ENCODE data around the gene CD247.

The CD247 gene

DNA sequence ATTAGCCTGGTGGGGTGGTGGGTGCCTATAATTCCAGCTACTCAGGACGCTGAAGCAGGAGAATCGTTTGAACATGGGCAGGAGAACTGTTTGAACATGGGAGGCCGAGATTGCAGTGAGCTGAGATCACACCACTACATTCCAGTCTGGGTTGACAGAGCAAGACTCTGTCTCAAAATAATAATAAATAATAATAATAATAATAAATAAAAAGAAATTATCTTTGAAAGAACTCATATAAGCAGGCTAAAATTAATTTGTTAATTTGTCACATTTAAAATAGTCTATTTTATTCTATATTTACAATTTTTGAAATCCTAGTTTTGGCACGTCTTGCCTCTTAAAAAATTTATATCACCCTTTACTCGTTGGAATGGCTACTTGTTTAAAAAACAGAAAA is 27.6 kb downstream of the CD247 start:
- FAIRE-seq = no peak

DNA sequence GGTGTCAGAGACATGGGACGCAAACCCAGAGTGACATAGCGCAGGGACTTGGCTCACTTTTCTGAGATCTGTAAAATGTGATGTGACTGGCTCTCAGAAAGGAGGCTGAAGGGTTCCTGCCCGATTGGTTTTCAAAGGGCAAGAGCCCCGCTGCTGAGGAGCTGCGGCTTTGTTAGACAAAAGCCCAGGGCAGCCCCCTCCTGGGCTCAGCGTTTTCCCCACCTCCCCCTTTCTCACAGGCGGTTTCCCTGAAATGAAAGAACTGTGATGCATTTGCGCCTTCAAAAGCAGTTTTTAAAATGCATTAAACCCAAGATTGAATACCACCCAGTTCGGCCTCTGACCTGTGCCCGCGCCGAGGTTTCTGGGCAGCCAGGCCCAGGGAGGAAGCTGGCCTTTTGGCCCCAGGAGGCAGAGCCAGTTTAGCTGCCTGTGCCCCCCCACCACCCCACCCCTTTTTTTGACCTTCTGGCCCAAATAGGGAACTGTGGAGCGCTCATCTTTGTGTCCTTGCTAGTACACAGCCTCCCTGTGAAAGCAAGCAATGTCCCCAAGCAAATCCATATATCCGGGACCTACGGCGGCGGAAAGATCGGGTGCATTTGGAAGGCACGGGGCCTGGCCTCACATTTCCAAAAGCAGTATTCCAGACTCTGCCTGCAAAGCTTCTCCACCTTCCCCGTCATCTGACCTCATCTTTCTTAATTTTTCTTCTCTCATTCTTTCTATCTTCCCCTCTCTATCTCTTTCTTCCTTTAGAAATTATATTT is 28.6 kb downstream of the CD247 start:
- DNase-seq (ENCODE audit: insufficient read length, low spot score) = no peak
- no peak for FAIRE-seq

More for the DNA sequence above, 27.6 kb downstream of the CD247 start:
- DNase-seq (ENCODE audit: insufficient read length, low spot score) = no peak

DNA sequence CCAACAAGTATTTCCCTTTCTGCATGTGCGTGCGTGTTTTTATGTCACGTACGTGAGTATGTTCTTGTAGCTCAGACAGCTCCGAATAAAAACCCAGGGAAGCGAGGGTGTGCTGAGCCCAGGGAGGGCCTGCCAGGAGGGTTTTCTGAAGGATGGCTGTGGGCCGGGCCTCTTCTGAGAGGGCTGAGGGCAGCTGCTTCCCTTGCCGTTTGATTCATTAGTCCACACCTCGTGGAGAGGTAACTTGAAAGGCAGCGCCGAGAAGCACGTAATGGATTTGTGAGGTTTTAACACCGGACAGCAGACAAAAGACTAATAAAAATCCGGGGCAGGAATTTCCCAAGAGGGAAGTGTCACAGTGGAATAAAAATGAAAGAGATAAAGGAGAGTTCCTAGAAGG is 29.5 kb downstream of the CD247 start:
- DNase-seq (ENCODE audit: insufficient read length, low spot score) (no peak), FAIRE-seq (no peak)

DNA sequence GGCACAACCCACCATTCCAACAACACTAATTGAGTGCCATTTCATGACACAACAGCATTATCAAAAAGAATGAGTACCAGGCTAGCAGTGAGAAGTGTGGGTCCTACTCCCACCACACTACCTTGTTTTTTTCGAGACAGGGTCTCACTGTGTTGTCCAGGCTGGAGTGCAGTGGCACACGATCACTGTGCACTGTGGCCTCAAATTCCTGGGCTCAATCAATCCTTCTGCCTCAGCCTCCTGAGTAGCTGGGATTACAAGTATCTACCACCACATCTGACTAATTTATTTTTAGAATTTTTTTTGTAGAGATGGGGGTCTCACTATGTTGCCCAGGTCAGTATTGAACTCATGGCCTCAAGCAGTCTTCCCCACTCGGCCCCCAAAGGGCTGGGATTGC is 30.7 kb downstream of the CD247 start:
- FAIRE-seq (no peak), DNase-seq (ENCODE audit: insufficient read length, low spot score) (no peak)

DNA sequence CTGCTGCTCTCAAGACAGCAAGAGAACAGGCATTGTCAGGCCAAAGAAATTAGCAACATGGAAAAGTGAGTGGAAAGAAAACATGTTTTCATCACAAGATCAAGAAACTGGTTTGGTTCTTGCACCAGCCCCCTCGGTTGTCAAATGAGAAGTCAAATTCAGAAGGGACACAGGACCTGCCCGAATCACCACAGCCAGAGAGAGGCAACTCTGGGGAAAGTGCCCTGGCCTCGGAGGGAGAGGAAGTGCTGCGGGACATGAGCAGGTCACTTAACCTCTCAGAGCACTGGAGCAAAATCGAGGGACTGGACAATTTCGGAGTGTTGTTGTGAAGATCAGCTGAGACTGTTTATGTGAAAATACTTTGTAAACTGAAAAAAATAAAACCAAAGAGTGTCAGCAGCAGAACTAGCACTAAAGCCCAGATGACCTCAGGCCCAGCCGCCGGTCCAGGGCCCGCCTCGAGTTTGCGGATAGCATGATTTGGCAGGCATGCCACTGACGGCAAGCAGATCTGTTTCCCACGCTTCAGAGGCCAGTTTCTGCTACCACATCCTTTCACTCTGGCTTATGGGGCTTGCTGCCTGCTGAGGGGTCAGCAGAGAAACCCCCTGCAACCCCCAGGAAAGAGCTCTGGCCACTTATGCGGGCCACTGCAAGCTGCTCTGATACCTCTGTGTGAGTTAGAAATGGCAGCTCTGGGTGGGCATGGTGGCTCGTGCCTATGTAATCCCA is 32.1 kb downstream of the CD247 start:
- DNase-seq (ENCODE audit: insufficient read length, low spot score) (no peak), FAIRE-seq (no peak)

DNA sequence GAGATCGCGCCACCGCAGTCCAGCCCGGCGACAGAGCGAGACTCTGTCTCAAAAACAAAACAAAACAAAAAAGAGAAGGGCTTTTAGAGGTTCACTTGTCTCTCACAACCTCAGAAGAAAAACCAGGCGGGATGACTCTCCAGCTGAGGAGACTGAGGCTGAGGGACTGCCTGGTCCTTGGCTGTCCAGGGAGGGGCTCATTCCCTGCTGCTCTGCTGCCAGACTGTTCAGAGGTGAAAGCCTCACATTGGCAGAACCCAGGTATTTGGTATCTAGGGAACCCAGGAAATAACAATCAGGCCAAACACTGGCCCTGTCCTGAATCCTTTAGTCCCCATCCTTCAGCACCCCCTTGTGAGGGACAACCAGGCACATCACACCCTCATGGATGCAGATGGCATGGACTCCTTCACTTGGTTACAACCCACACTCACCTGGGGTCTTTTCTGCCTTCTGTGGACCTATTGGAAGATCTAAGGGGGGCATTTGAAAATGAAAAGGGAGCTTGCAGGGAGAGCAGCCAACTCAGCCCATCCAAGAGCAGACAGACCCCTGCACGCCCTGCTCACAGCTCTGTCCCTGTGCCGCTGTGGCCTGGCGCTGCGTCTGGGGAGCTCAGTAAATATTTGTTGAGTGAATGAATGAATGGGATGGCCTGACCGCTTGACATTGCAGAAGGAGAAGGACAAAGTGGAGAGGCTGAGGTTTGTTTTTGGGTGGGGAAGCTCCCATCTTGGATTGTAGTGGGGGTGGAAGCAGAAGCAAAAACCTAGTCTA is 33.4 kb downstream of the CD247 start:
- FAIRE-seq (no peak), DNase-seq (ENCODE audit: insufficient read length, low spot score) (no peak)

DNA sequence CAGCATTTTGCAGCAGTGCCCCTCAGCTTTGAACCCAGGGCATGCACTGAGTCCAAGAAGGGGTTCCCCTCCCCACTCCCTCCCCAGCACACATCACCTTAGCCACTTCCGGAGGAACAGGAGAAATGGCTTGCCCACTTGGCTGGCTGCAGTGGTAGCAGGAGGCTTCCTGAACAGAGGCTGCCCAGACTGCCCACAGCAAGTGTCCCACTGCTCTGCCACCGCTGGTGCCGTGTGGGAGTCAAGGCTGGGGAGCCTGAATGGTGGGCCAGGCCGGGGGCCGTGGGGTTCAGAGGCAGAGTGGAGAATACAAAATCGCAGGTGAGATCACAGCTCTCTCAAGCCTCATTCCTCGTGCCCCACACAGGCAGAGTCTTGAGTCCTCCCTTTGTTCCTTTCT is 34.5 kb downstream of the CD247 start:
- FAIRE-seq = no peak

DNA sequence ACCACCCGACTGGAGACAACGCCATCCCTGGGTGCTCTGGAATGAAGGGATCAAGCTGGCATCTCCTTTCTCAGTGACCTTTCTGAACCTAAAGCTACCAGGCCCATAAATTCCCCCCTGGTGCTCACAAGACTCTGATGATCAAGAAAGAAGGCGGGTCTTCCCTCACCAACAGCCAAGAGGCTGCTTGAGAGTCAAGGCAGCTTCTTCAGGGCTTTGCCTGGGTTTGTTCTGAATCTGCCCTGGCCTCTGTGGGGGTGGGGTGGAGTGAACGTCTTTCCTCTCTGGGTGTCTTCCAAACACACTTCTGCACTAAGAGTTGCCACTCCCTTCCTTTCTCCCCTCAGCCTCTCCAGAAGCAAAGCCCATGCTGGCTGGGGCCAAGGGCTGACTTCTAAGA is 36.1 kb downstream of the CD247 start:
- FAIRE-seq (no peak), DNase-seq (ENCODE audit: insufficient read length, low spot score) (no peak)

More for the DNA sequence above, 34.5 kb downstream of the CD247 start:
- DNase-seq (ENCODE audit: insufficient read length, low spot score) = no peak

DNA sequence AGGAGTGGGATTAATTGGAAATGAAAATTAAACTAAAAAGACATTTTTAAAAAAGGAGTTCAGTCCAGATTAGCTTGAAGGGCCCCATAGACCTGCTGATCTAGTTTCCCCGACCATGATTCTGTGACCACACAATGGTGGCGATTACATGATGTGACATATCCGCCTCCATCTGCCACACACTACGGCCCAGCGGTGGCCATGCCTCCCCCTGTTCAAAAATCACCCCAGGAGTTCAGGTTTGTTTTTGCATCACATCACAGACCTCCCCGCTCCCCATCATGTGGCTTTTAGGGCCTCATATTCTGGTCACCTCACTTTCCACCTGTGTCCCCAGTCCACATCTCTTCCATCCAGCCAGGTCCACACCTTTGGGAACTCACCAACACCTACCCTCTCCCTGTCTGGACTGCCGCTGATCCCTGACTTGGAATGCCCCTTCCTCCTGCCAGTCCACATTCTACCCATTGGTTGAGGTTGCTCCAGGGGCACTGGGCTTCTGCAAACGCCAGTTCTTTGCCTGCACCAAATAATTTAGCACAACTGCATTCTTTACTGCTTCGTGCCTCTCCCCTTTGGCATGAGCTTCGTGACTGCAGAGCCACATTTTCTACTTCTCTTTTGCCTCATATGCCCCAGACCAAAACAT is 38.9 kb downstream of the CD247 start:
- FAIRE-seq (no peak), DNase-seq (ENCODE audit: insufficient read length, low spot score) (no peak)

DNA sequence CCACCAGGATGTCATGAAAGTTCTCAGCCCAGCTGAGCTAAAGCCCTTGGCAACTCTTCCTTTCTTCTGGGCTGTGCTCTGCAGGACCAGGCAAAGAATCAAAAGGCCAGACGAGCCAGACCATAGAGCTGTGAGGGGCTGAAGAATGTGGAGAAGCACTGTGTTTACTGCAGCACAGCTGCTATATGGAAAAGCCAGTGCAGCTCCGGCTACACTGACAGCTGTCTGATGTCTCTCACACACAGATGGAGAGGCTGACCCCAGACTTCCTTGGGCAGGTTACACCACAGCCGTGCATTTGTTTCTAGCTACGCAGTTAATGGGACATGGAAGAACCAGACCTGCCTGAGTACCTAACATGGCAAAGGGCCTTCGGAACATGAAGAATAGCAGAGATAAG is 40.3 kb downstream of the CD247 start:
- FAIRE-seq = no peak
- no peak for DNase-seq (ENCODE audit: insufficient read length, low spot score)

DNA sequence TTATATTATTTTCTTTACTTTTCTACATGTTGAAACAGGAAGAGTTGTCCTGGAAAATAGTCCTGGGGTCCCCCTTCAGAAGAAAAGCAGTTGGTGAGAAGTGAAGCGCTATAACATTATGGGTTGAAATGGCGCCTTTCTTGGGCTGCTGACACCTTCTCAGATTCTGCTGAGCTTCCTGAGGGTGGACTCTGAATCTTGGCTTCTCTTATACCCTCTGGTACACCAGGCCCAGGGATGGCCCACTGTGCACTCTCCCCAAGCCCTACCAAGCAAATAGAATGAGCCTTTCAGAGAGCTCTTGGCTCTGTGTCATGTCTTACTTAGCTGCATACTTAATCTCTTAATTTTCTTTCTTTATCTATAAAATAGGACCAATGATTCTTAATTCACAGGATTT is 42.3 kb downstream of the CD247 start:
- DNase-seq (ENCODE audit: insufficient read length, low spot score) (no peak), FAIRE-seq (no peak)

DNA sequence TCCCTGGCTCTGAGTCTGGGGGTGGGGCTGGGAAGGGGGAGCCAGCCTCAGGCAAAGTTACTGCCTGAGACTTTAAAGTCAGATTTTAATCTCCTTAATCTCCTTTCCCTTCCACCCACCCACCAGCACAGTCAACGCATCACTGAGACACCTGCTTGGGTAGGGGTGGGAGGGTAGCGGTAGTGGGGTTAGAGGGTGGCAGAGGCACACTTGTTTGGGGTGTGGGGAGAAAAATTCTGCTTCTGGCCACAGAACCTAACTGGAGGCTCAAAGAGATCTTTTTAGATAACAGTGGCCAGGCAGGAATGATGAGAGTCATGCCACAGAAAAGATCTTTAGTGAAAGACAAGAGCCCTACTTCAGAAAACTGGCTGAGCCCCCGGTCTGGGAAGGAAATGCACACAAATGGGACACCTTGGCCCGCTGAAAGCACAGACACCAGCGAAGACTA is 44.1 kb downstream of the CD247 start:
- DNase-seq (ENCODE audit: insufficient read length, low spot score) (no peak), FAIRE-seq (no peak)

DNA sequence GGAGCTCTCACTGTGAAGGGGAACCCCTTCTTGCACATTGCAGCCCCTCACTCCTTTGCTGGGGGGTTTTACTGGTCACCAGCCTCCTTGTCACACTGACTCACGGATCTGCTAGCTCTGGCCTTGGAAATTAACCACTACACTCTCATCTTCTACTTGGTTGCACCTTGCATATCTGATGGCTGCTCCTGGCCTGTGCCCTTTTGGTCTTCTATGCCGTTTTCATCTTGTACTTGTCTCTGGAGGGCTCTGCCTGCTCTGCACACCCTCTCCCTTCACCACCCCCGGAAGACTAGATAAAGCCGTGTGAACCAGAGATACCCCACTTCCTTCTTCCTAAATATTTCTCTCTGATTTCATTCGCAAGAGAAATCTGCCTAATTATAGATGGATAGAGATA is 44.6 kb downstream of the CD247 start:
- DNase-seq (ENCODE audit: insufficient read length, low spot score) (no peak), FAIRE-seq (no peak)

DNA sequence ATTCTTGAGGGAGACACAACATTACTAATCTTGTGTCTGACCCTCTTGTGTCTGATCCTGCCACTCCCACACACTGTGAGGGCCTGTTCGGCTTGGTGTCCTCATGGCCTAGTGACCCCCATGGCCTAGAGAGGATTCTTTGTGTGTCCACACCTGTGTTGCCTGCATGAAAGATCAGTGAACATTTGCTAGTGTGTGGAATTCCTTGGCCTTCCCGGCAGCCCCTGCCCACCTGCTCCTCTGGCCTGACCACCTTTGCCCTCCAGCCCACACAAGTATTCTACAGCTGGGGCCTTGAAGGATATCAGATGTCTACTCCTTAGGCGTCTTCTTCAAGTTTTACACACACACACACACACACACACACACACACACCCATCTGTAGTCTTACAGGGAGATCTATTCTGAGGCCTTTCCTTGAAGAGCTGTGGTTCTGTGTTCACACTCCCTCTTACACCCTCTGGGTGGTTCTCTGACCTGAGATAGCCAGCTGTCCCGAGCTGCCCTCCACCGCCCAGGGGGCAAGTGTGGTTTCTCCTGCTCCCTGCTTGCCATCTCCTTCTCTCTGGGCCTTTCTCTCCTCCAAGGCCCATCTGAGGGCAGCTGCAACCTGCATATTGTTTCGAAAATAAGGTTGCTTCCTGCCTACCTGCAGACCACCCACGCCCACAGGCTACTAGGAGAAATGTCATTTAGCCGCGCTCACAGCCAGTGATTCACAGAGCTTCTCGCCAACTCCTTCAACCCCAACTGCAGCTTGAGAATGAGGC is 45.4 kb downstream of the CD247 start:
- FAIRE-seq (no peak), DNase-seq (ENCODE audit: insufficient read length, low spot score) (no peak)

DNA sequence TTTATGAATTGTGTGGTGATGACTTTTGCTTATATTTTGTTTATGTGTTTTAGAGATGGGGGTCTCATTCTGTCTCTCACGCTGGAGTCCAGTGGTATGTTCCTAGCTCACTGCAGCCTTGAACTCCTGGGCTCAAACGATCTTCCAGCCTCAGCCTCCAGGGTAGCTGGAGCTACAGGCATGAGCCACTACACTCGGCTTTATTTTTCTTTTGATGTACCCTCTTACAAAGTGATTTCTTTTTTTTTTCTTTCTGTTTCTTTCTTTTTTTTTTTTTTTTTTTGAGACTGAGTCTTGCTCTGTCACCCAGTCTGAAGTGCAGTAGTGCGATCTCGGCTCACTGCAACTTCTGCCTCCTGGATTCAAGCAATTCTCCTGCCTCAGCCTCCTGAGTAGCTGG is 46.8 kb downstream of the CD247 start:
- FAIRE-seq (no peak), DNase-seq (ENCODE audit: insufficient read length, low spot score) (no peak)

DNA sequence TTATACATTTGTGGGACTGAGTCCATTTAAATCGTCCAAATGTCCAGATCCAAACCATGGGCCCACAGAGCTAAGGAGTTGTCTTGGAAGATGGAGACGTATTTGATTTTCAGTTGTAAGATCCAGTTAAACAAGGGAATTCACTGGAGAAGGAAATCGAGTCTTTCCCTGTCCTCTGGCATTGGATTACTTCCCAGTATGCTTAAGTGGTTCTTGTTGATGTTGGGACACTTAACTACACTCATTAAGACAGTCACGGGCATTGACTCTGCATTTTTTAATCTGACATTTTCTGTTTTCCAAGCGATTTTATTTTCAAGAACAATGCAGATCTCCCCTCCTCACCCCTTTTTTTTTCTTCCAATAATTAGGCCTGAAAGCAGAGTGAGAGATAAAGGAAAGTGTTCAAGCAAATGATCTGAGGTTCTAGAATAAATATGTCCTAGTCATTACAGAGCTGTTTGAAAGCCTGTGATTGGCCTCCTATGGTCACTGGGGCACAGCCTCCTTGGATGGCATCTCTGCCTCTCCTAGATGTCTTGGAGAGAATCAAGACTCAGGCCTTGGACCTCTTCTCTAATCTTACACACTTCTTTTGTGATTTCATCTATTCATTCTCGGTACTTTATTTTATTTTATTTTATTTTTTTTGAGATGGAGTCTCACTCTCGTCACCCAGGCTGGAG is 48.9 kb downstream of the CD247 start:
- FAIRE-seq (no peak), DNase-seq (ENCODE audit: insufficient read length, low spot score) (no peak)

DNA sequence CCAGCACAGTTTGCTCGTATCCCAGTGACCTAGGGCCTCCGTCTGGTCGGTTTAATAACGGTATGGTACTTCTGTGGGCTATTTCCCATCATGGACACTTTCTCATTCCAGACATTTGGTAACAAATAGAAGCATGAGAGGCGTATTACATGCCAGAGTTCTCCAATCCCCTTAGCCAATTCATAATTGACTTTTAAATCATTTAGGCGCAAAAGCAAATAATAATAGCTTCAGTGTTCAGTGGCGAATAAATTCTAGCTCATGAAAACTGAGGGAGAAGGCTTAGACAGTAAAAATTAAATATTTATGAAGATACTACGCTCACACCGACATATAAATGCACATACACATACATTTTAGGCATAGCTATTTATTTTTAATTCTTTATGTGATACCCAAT is 50.6 kb downstream of the CD247 start:
- FAIRE-seq = no peak
- DNase-seq (ENCODE audit: insufficient read length, low spot score) = no peak

DNA sequence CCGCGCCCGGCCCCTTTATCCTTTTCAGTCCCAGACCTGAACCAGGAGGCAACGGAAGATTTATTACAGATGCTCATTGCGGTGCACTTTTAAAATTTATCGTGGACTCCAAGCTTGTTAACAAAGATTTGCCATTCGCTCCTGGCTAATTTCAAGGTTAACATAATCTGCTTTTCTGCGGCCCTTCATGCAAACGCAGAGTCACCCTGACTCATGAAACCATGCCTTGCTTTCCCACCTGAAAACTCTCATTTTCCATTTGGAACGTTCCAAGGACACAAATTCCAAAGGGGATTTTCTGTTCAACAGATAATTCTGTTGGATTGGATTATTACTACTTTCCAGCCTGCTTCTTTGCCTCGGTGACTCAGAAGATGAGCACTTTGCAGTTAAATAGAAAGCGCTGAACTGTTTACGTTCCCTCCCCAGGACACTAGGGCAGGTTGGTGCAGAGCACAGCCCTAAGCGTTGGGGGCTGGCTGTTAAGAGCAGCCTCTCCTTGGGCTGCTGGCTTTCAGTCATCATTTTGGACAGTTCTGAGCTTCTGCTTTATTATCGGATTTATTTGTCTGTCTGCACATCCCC is 51.1 kb downstream of the CD247 start:
- no peak for FAIRE-seq

DNA sequence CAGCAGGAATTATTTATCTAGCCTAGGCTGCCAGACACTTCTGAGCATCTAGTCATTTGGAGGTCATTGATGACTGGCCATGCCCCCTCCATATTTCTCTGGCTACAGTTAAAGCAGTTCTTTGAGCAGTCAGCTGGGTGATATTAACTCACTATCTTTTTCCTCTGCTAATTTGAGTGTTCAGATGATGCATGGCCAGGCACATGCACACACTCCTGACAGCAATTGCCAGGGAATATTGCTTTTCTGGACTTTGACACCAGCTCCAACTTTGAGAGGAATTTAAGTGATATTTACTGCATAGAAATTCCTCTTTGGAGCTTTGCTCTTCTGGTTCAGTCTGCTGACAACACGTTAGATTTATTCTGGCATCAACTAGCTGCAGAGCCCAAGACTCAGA is 52.6 kb downstream of the CD247 start:
- FAIRE-seq = no peak
- DNase-seq (ENCODE audit: insufficient read length, low spot score) = no peak

More for the DNA sequence above, 51.1 kb downstream of the CD247 start:
- DNase-seq (ENCODE audit: insufficient read length, low spot score) = no peak
